ENCODE measurements around the gene C14orf119. TPM values are rescaled to one million over a fixed set of nuclear protein-coding genes. Genes with fewer than 3 reads are reported as not detected.
A peak's percentile ranks its signal among the peaks of the same experiment; 100 is the strongest.

C14orf119 gene
- total RNA-seq, 3 donors from 2014 or later (not counting 1 experiment from before 2014, with no cell fraction given): 10.6 to 19.0 (median 14.7) TPM

GRCh38 chr14:23109769-23110168 lies 14.5 kb downstream of the C14orf119 start:
- Histone ChIP-seq H3K36me3 (ENCODE audit: control insufficient read depth, insufficient read depth, low read length) (no peaks in the 10 kb centered on the region), H3K9me3 (ENCODE audit: control insufficient read depth, insufficient read depth, low read length) (no peaks in the 10 kb centered on the region), H3K4me3 (ENCODE audit: low read length) (no peak overlapping the region), H3K27me3 (ENCODE audit: control insufficient read depth, insufficient read depth, low read length) (no peaks in the 10 kb centered on the region), H3K4me1 (ENCODE audit: control insufficient read depth, insufficient read depth, low read length) (no peaks in the 10 kb centered on the region), H3K27ac (ENCODE audit: low read length) (no peak overlapping the region)
- no CpG with 5 or more reads among the region's 1 CpG for WGBS (ENCODE audit: insufficient coverage)
- Mint-ChIP-seq H3K27ac (no peak overlapping the region), H3K4me1 (no peaks in the 10 kb centered on the region), H3K9me3 (no peaks in the 10 kb centered on the region), H3K27me3 (ENCODE audit: low read depth in 2 of 2) (peaks cover 0 to 7% of the 10 kb centered on the region in 2 donors), H3K4me3 (no peak overlapping the region), H3K36me3 (no peaks in the 10 kb centered on the region)
- ATAC-seq: no peak
- intact Hi-C loops (cut with micrococcal nuclease): loop anchor here (1.0 kb wide), 1 partner anchor 40 kb away; no protein-coding TSS in a partner anchor
- no peak for TF ChIP-seq CTCF (IDR thresholded peaks at IDR 0.05)
- DNase-seq: no peak

GRCh38 chr14:23110579-23111365 lies 15.5 kb downstream of the C14orf119 start:
- WGBS (ENCODE audit: insufficient coverage): 62% methylated on average over 5 of the region's 5 CpGs
- no peak for DNase-seq
- no peaks in the 10 kb centered on the region for H3K36me3 ChIP-seq (ENCODE audit: control insufficient read depth, insufficient read depth, low read length)
- TF ChIP-seq CTCF (IDR thresholded peaks at IDR 0.05): no peak
- no peak for ATAC-seq
- no peak overlapping the region for H3K4me3 ChIP-seq (ENCODE audit: low read length)
- no peaks in the 10 kb centered on the region for H3K4me1 ChIP-seq (ENCODE audit: control insufficient read depth, insufficient read depth, low read length)
- H3K27ac ChIP-seq (ENCODE audit: low read length): no peak overlapping the region
- Mint-ChIP-seq H3K4me1 (no peaks in the 10 kb centered on the region), H3K36me3 (no peaks in the 10 kb centered on the region), H3K27me3 (ENCODE audit: low read depth in 2 of 2) (peaks cover 0 to 10% of the 10 kb centered on the region in 2 donors), H3K9me3 (no peaks in the 10 kb centered on the region), H3K4me3 (no peak overlapping the region), H3K27ac (no peak overlapping the region)
- H3K9me3 ChIP-seq (ENCODE audit: control insufficient read depth, insufficient read depth, low read length): no peaks in the 10 kb centered on the region
- intact Hi-C loops (cut with micrococcal nuclease): no loop called here
- no peaks in the 10 kb centered on the region for H3K27me3 ChIP-seq (ENCODE audit: control insufficient read depth, insufficient read depth, low read length)

- no peaks in the 10 kb centered on the region for H3K27me3 ChIP-seq (ENCODE audit: control insufficient read depth, insufficient read depth, low read length)
- 23% methylated on average over 10 of the region's 12 CpGs for WGBS (ENCODE audit: insufficient coverage)
- TF ChIP-seq CTCF (IDR thresholded peaks at IDR 0.05): no peak
- Mint-ChIP-seq H3K27ac (no peak overlapping the region), H3K4me1 (no peaks in the 10 kb centered on the region), H3K9me3 (no peaks in the 10 kb centered on the region), H3K27me3 (ENCODE audit: low read depth in 2 of 2) (peaks cover 0 to 10% of the 10 kb centered on the region in 2 donors), H3K36me3 (no peaks in the 10 kb centered on the region), H3K4me3 (no peak overlapping the region)
- DNase-seq: no peak
- H3K4me3 ChIP-seq (ENCODE audit: low read length): no peak overlapping the region
- no peaks in the 10 kb centered on the region for H3K36me3 ChIP-seq (ENCODE audit: control insufficient read depth, insufficient read depth, low read length)
- H3K9me3 ChIP-seq (ENCODE audit: control insufficient read depth, insufficient read depth, low read length): no peaks in the 10 kb centered on the region
- H3K27ac ChIP-seq (ENCODE audit: low read length): no peak overlapping the region
- intact Hi-C loops (cut with micrococcal nuclease): no loop called here
- ATAC-seq: peak in 2 of 3 donors; percentile 39 to 87
- H3K4me1 ChIP-seq (ENCODE audit: control insufficient read depth, insufficient read depth, low read length): no peaks in the 10 kb centered on the region
These were observed 17.3 kb downstream of the C14orf119 start for GRCh38 chr14:23112359-23113178.
